Adrenal gland (tissue), 12 donors: ENCODE data around the gene NOS1. TPM values are rescaled to one million over a fixed set of nuclear protein-coding genes. Genes with fewer than 3 reads are reported as not detected.

Experiments used
- DNase-seq, 7 donors: peaks; one replicate each; pipeline ENCODE4 v3.0.0-alpha.2; 2019 to 2020
- H3K27ac ChIP-seq, 5 donors: fragments of 200-600 bp; sonication (generic) in 4 of 5; 1 replicate in 3 of 5; 2 replicates in 2 of 5; pipeline versions ENCODE4 v1.5.1 to v1.8.0; 2016 to 2020; ENCODE audit warnings: mild to moderate bottlenecking in 1 of 5
- H3K27me3 ChIP-seq: fragments of 200-600 bp; 2 replicates; pipeline ENCODE4 v1.8.0; 2021
- H3K36me3 ChIP-seq, 2 donors: fragments of 200-600 bp; replicated peaks in 1 of 2; 1 replicate in 1 of 2; 2 replicates in 1 of 2; pipeline versions ENCODE4 v1.5.1 to v1.8.0; 2018 to 2022
- H3K4me1 ChIP-seq, 2 donors: fragments of 200-600 bp; replicated peaks in 1 of 2; 1 replicate in 1 of 2; 2 replicates in 1 of 2; pipeline versions ENCODE4 v1.5.1 to v1.8.0; 2018 to 2021
- H3K4me3 ChIP-seq, 4 donors: fragments of 200-600 bp; sonication (generic) in 3 of 4; one replicate each; pipeline ENCODE4 v1.5.1; 2016 to 2018
- H3K9me3 ChIP-seq, 3 donors: fragments of 200-600 bp; sonication (generic) in 1 of 3; replicated peaks in 1 of 3; 1 replicate in 2 of 3; 2 replicates in 1 of 3; pipeline versions ENCODE4 v1.5.1 to v1.8.0; 2016 to 2021
- POLR2A ChIP-seq, 2 donors: fragments of 450-650 bp; IDR thresholded peaks; one replicate each; pipeline ENCODE4 v1.6.1; 2017; ENCODE audit warnings: antibody characterized with exemption in 2 of 2, mild to moderate bottlenecking in 2 of 2, moderate library complexity in 1 of 2
- WGBS, 4 donors: extraction: QIAGEN DNeasy Blood & Tissue Kit in 2 of 4; methylation state at CpG; one replicate each; pipeline versions ENCODE4 v1.1.5 to v1.1.7; 2013 to 2017; 5-methylcytosine and 5-hydroxymethylcytosine counted together
- intact Hi-C, 2 donors: fragments of 100-400 bp; cut with DNase I; formaldehyde crosslinking; loops; one replicate each; pipeline versions ENCODE4 v1.14.1 to v1.15.0; 2022 to 2023
- polyA plus RNA-seq, 3 donors: library from polyadenylated mRNA; stranded (reverse); fragments of 200-250 nt in 2 of 3; fragments of 350-450 nt in 1 of 3; fragmentation: Illumina TruSeq in 1 of 3; extraction: RNeasy Lipid Tissue Mini Kit (QIAGEN cat#74804) in 1 of 3; gene quantifications; one replicate each; pipeline ENCODE4 v1.2.3, GENCODE V29; 2013 to 2014
- total RNA-seq, 9 donors: library from RNA; depleted of rRNA in 4 of 9; stranded (reverse); fragments of >200 nt in 4 of 9; fragments of 120-200 nt in 1 of 9; fragmentation: NEBNext Ultra II Directional in 1 of 9; extraction: Animal tissue kit (Norgen Biotek cat#: 25700) in 1 of 9; gene quantifications; one replicate each; pipeline versions ENCODE4 v1.1.0 to v1.2.4, GENCODE V29; 2013 to 2023
- TF ChIP-seq, protein P1 (sequence below), 6 experiments: fragments of 450-650 bp in 4 of 6; fragments of 200-600 bp in 2 of 6; sonication (generic) in 1 of 6; IDR thresholded peaks; 1 replicate in 5 of 6; 2 replicates in 1 of 6; pipeline versions ENCODE4 v1.5.1 to v1.8.0; 2016 to 2021; ENCODE audit warnings: antibody characterized with exemption in 6 of 6, mild to moderate bottlenecking in 2 of 6, moderate library complexity in 1 of 6
- donor health status: healthy with polysubstance abuse.
- donor health status: Bipolar disorder and iron deficiency.
- donor health status: DM: yes; HTN: yes; CAD: no.
- donor health status: DM: no; HTN: no; CAD: no.
- donor health status: DM: no; HTN: no; CAD: no.
- donor health status: DM: yes; HTN: yes; CAD: no.

Gene NOS1
- total and polyA plus RNA-seq, 12 donors, result under 0.01 to 0.26 (median 0.07) TPM; not detected in 2

GRCh38 chr12:117339104-117339503 is 22.3 kb downstream of the NOS1 start:
- no peak overlapping the region for H3K27ac ChIP-seq
- H3K36me3 ChIP-seq, result no peaks in the 10 kb centered on the region
- intact Hi-C loops, result no loop called here
- H3K9me3 ChIP-seq, result no peaks in the 10 kb centered on the region
- no peak for DNase-seq
- TF ChIP-seq POLR2A (IDR thresholded peaks at IDR 0.05), result no peak
- TF ChIP-seq, protein P1, sequence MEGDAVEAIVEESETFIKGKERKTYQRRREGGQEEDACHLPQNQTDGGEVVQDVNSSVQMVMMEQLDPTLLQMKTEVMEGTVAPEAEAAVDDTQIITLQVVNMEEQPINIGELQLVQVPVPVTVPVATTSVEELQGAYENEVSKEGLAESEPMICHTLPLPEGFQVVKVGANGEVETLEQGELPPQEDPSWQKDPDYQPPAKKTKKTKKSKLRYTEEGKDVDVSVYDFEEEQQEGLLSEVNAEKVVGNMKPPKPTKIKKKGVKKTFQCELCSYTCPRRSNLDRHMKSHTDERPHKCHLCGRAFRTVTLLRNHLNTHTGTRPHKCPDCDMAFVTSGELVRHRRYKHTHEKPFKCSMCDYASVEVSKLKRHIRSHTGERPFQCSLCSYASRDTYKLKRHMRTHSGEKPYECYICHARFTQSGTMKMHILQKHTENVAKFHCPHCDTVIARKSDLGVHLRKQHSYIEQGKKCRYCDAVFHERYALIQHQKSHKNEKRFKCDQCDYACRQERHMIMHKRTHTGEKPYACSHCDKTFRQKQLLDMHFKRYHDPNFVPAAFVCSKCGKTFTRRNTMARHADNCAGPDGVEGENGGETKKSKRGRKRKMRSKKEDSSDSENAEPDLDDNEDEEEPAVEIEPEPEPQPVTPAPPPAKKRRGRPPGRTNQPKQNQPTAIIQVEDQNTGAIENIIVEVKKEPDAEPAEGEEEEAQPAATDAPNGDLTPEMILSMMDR (IDR thresholded peaks at IDR 0.05), result no peak
- H3K4me3 ChIP-seq, result no peak overlapping the region
- peaks cover 4% of the 10 kb centered on the region for H3K27me3 ChIP-seq
- H3K4me1 ChIP-seq, result no peaks in the 10 kb centered on the region
- WGBS, 4 donors, result 25 to 44% (median 37%) methylated on average over 4 of the region's 4 CpGs

DNA sequence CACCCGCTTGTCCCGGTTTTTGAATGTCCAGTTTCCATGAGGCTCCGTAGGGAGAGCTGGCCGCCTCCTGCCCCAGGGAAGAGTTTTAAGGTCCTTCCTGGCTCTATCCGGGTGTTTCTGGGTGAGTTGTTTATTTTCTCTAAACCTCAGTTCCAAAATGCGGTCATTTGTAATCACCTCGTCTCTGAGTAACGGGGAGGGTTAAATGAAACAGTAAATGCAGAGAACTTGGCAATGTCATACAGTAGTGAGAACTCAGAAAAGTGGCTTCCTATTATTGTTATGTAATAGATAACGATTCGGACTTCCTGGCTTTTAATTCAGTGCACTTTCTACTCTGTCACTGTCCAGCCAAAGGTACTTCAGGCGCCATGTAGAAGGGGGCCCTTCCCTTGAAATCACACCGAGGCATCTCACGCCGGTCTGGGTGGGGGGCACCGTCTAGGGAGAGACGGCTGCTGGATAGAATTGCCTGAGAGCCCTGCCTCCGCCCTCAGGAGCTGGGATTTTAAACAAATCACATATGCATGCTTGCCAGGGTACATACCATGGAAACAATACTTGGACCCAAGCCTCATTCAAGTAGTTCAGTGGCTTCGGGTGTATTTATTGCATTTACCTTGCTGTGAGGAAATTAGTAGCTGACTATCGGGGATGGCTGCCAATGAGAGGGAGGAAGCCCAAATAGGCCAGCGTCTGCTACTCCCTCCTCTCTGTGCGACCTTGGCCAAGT is 26.4 kb downstream of the NOS1 start:
- no peaks in the 10 kb centered on the region for H3K9me3 ChIP-seq
- H3K4me3 ChIP-seq, result no peak overlapping the region
- H3K36me3 ChIP-seq, result no peaks in the 10 kb centered on the region
- no peak overlapping the region for H3K27ac ChIP-seq
- no peak for TF ChIP-seq POLR2A (IDR thresholded peaks at IDR 0.05)
- TF ChIP-seq, protein P1 (IDR thresholded peaks at IDR 0.05), result no peak
- intact Hi-C loops, result no loop called here
- H3K27me3 ChIP-seq, result no peaks in the 10 kb centered on the region
- 25 to 34% (median 30%) methylated on average over 15 to 21 of the region's 21 CpGs for WGBS, 4 donors
- no peaks in the 10 kb centered on the region for H3K4me1 ChIP-seq
- DNase-seq, result peak in 1 of 7 donors; percentile 23

DNA sequence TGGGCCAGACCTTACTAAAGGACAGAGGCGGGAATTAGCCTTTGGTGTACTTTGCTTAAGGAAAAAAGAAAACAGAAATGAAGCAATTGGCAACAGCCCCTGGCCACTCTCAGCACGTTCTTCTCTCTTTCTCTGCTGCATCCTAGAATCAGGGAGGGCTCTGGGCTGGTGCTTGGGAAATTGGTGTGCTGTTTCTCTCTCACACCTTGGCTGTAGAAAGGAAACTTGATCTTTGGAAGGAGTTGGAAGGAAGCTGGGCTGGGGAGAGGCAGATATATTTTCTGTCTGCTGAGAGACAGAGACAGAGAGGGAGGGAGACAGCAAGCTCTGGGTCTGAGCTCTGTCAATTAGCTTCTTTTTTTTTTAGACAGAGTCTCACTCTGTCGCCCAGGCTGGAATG is 27.4 kb downstream of the NOS1 start:
- Histone ChIP-seq H3K4me3 (no peak overlapping the region), H3K27me3 (no peaks in the 10 kb centered on the region), H3K36me3 (no peaks in the 10 kb centered on the region), H3K4me1 (no peaks in the 10 kb centered on the region), H3K27ac (no peak overlapping the region), H3K9me3 (no peaks in the 10 kb centered on the region)
- intact Hi-C loops, result no loop called here
- WGBS, 4 donors, result 23 to 29% (median 24%) methylated on average over 3 of the region's 3 CpGs
- TF ChIP-seq, protein P1 (IDR thresholded peaks at IDR 0.05), result no peak
- no peak for TF ChIP-seq POLR2A (IDR thresholded peaks at IDR 0.05)
- DNase-seq, result no peak

DNA sequence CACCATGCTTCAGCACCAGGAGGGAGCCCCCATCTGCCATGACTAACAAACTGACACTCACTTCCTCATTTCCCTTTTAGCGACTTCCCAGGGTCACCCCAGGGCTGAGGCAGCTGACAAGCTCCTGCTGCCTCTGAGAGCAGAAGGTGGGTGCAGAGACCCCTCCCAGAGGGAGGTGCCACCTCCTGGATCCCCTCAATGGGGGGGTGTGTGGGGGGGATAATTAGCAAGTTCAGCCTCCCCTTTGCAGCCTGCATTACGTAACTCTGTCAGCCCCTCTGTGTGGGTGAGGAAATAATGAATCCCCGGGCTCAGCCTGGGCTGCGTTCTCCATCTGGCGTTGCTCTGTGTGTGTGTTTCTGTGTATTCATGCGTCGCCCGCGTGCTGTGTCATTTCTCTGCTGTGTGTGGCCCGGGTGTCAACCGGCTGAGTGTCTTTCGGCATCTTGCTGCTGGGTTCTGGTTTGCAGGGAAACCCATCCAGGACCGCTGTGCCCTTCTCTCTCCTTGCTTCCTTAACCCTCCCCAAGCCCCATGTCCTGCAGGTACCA is 28.0 kb downstream of the NOS1 start:
- intact Hi-C loops, result no loop called here

More for the DNA sequence above, 28.0 kb downstream of the NOS1 start:
- no peak for TF ChIP-seq POLR2A (IDR thresholded peaks at IDR 0.05)
- TF ChIP-seq, protein P1 (IDR thresholded peaks at IDR 0.05), result no peak
- H3K36me3 ChIP-seq, result no peaks in the 10 kb centered on the region
- H3K27ac ChIP-seq, result no peak overlapping the region
- WGBS, 4 donors, result 18 to 29% (median 25%) methylated on average over 12 to 13 of the region's 13 CpGs
- no peaks in the 10 kb centered on the region for H3K27me3 ChIP-seq
- no peak overlapping the region for H3K4me3 ChIP-seq
- H3K4me1 ChIP-seq, result no peaks in the 10 kb centered on the region
- no peaks in the 10 kb centered on the region for H3K9me3 ChIP-seq
- no peak for DNase-seq
